NCI-H1105 treated with DMSO at 0.1 percent for 48 hours (cell line): ENCODE data around the gene GAK.

Source experiments
- DNase-seq: peaks from one replicate; lab custom pipeline; 2025; lab: John Stamatoyannopoulos, UW

Gene GAK

GRCh38 chr4:869776-870175, 62.3 kb downstream of the GAK start:
- DNase-seq = no peak

GRCh38 chr4:868421-868820, 63.7 kb downstream of the GAK start:
- DNase-seq = no peak

GRCh38 chr4:867526-868250, 64.4 kb downstream of the GAK start:
- DNase-seq = no peak

- no peak for DNase-seq
These were observed 65.2 kb downstream of the GAK start for GRCh38 chr4:866761-867390.

- no peak for DNase-seq
These were observed 65.9 kb downstream of the GAK start for GRCh38 chr4:866068-866760.

- DNase-seq = no peak
These were observed 66.5 kb downstream of the GAK start for GRCh38 chr4:865572-865971.

- DNase-seq = no peak
These were observed 67.0 kb downstream of the GAK start for GRCh38 chr4:865121-865465.

- no peak for DNase-seq
These were observed 67.5 kb downstream of the GAK start for GRCh38 chr4:864456-865120.

- no peak for DNase-seq
These were observed 71.6 kb downstream of the GAK start for GRCh38 chr4:860561-860960.

GRCh38 chr4:859496-859895, 72.6 kb downstream of the GAK start:
- DNase-seq = no peak

GRCh38 chr4:858831-859451, 73.2 kb downstream of the GAK start:
- no peak for DNase-seq

- no peak for DNase-seq
These were observed 74.1 kb downstream of the GAK start for GRCh38 chr4:858041-858481.

GRCh38 chr4:857461-857860, 74.7 kb downstream of the GAK start:
- DNase-seq = no peak

GRCh38 chr4:856225-856901, 75.8 kb downstream of the GAK start:
- DNase-seq = no peak

- no peak for DNase-seq
These were observed 76.3 kb downstream of the GAK start for GRCh38 chr4:855880-856224.

GRCh38 chr4:854356-854755, 77.8 kb downstream of the GAK start:
- no peak for DNase-seq

GRCh38 chr4:853416-853781, 78.7 kb downstream of the GAK start:
- DNase-seq = no peak

- no peak for DNase-seq
These were observed 80.2 kb downstream of the GAK start for GRCh38 chr4:851701-852430.

GRCh38 chr4:850323-850945, 81.7 kb downstream of the GAK start:
- DNase-seq = no peak

- no peak for DNase-seq
These were observed 82.5 kb downstream of the GAK start for GRCh38 chr4:849478-850175.
